ENCODE results near the gene TDRD12.

The TDRD12 gene

DNA sequence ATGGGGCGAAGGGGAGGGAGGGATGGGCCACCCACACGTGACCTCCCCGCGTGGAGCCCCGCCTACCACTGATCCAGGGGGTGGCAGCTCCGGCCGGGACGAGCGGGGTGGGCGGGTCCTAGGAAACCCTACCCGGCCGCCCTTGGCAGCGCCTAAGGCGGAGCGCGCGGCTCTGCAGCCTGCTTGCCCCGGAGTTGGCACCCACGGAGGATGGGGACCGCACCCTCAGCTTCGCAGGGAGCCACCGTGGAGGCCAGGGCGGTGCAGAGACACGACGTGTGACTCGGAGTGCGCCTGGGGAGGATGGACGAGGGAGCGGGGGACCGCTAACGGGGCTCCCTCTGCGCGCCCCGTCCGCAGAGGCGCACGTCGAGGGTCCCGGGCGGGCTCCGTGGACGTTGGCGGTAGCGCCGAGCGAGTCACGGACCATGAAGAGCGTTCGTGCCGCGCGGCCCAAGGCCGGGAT is 43.8 kb upstream of the TDRD12 start, which contains the start of gene RGS9BP:
Gene RGS9BP, plus strand, starts transcription at position 129 of the 466 bp plus-strand sequence. CDS start 416 bp downstream, outside the sequence.
- Histone ChIP-seq H3K4me2 (peak within 1 kb of the TSS; percentile 95 to 100 (median 98)), H3K27me3 (peaks cover 21 to 29% (median 23%) of the 10 kb centered on the region in 11 experiments), H3K4me3 (peak within 1 kb of the TSS; percentile 87 to 98 (median 92)), H3K27ac (peak within 1 kb of the TSS; percentile 57 to 85 (median 77); a peak in 21 of 22 replicates), H3K9me3 (replicated peaks in 1 of 11) (no peaks in the 10 kb centered on the region), H3K9ac (peak within 1 kb of the TSS; percentile 77 to 87 (median 85)), H4K20me1 (peaks cover 37 to 56% (median 41%) of the 10 kb centered on the region in 11 experiments), H3K4me1 (peaks cover 32 to 56% (median 48%) of the 10 kb centered on the region in 10 experiments), H3K36me3 (peaks cover 0 to 5% (median 0%) of the 10 kb centered on the region in 11 experiments; a peak in 4 of 22 replicates)
- no peak for TF ChIP-seq Cebpa-rat (IDR thresholded peaks at IDR 0.05)

GRCh38 chr19:32676186-32676894 is 43.2 kb upstream of the TDRD12 start:
- H3K4me2 ChIP-seq, result peak overlapping the region; percentile 83 to 98 (median 95)
- H3K4me1 ChIP-seq, result peaks cover 31 to 50% (median 43%) of the 10 kb centered on the region in 10 experiments
- TF ChIP-seq Cebpa-rat (IDR thresholded peaks at IDR 0.05), result no peak
- H3K9me3 ChIP-seq (replicated peaks in 1 of 11), result no peaks in the 10 kb centered on the region
- H3K9ac ChIP-seq, result peak overlapping the region; percentile 59 to 87 (median 83); a peak in 21 of 22 replicates
- H4K20me1 ChIP-seq, result peaks cover 31 to 50% (median 35%) of the 10 kb centered on the region in 11 experiments
- peaks cover 21 to 29% (median 23%) of the 10 kb centered on the region in 11 experiments for H3K27me3 ChIP-seq
- H3K27ac ChIP-seq, result peak overlapping the region in 6 of 11 experiments; percentile 27 to 78 (median 54); a peak in 3 of 22 replicates
- H3K36me3 ChIP-seq, result peaks cover 0 to 2% (median 0%) of the 10 kb centered on the region in 11 experiments; a peak in 4 of 22 replicates
- H3K4me3 ChIP-seq, result peak overlapping the region; percentile 87 to 98 (median 92)

DNA sequence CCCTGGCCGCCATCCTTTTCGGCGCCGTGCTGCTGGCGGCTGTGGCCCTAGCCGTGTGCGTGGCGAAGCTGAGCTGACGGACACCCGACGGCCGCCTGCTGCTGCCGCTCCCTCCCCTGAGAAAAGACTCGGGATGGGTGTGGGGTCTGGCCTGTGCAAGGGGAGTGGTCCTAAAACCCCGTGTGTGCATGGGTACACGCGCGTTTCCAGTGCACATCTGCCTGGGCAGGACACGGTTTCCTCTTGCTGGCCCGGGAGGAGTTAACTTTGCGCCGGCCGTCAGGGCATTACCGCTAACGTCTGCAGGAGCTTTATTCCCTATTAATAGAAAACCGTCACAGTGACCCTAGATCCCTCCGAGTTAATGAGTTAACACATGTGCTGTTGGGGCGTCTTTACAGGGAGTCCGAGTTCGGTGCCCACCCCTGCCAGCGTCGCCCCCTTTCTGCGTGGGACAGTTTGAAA is 42.6 kb upstream of the TDRD12 start:
- H3K36me3 ChIP-seq, result no peaks in the 10 kb centered on the region
- H3K4me2 ChIP-seq, result peak overlapping the region in 10 of 11 experiments; percentile 83 to 98 (median 95); a peak in 17 of 22 replicates
- no peaks in the 10 kb centered on the region for H3K9me3 ChIP-seq (replicated peaks in 1 of 11)
- 0 out of 20 replicates have a peak overlapping the region, but pooled peaks of 2 of the 10 experiments have one; percentile 87 to 95 for H3K4me3 ChIP-seq
- TF ChIP-seq Cebpa-rat (IDR thresholded peaks at IDR 0.05), result no peak
- H3K4me1 ChIP-seq, result peaks cover 25 to 44% (median 37%) of the 10 kb centered on the region in 10 experiments
- H3K9ac ChIP-seq, result no peak overlapping the region
- peaks cover 21 to 29% (median 23%) of the 10 kb centered on the region in 11 experiments for H3K27me3 ChIP-seq
- no peak overlapping the region for H3K27ac ChIP-seq
- peaks cover 25 to 44% (median 29%) of the 10 kb centered on the region in 11 experiments for H4K20me1 ChIP-seq

- Histone ChIP-seq H3K4me1 (peaks cover 18 to 37% (median 30%) of the 10 kb centered on the region in 10 experiments), H3K9me3 (replicated peaks in 1 of 11) (no peaks in the 10 kb centered on the region), H3K4me2 (peak overlapping the region in 2 of 11 experiments; percentile 84 to 95; a peak in 2 of 22 replicates), H4K20me1 (peaks cover 18 to 37% (median 22%) of the 10 kb centered on the region in 11 experiments), H3K4me3 (no peak overlapping the region), H3K36me3 (no peaks in the 10 kb centered on the region), H3K27ac (no peak overlapping the region), H3K9ac (no peak overlapping the region), H3K27me3 (peaks cover 21 to 29% (median 23%) of the 10 kb centered on the region in 11 experiments)
- TF ChIP-seq Cebpa-rat (IDR thresholded peaks at IDR 0.05), result no peak
Measured at GRCh38 chr19:32677657-32678056, 41.9 kb upstream of the TDRD12 start.

DNA sequence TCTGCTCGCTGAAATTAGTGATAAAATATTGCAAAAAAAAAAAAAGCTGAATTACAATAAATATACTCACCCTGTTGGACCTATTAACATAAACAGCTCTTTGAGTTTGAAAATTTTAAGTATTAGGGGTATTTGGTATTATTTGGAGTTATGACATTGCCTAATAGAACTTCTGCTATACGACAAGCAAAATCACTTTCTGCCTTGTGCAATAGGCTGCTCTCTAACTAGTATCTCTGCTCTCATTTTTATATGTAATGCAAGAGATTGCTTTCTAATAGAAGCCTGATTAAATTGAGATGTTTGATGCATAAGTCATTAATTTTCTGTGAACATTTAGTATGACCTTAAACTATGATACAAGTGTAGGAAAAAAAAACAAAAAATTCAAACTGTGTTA is 38.6 kb upstream of the TDRD12 start:
- Histone ChIP-seq H3K27me3 (peaks cover 18 to 25% (median 20%) of the 10 kb centered on the region in 11 experiments), H3K9ac (no peak overlapping the region), H3K4me3 (no peak overlapping the region), H3K4me1 (peaks cover 2 to 16% (median 10%) of the 10 kb centered on the region in 10 experiments; a peak in 18 of 20 replicates), H4K20me1 (peaks cover 0 to 17% (median 6%) of the 10 kb centered on the region in 11 experiments; a peak in 8 of 22 replicates), H3K36me3 (no peaks in the 10 kb centered on the region), H3K27ac (no peak overlapping the region), H3K4me2 (no peak overlapping the region), H3K9me3 (replicated peaks in 1 of 11) (no peaks in the 10 kb centered on the region)
- no peak for TF ChIP-seq Cebpa-rat (IDR thresholded peaks at IDR 0.05)

- Histone ChIP-seq H3K27ac (no peak overlapping the region), H3K4me1 (peaks cover 0 to 3% (median 0%) of the 10 kb centered on the region in 10 experiments; a peak in 3 of 20 replicates), H4K20me1 (peaks cover 0 to 7% (median 0%) of the 10 kb centered on the region in 11 experiments; a peak in 5 of 22 replicates), H3K27me3 (peaks cover 5 to 12% (median 6%) of the 10 kb centered on the region in 11 experiments), H3K36me3 (0 out of 22 replicates have a peak, but pooled peaks cover 0 to 5% (median 0%) of the 10 kb centered on the region in 11 experiments), H3K9me3 (replicated peaks in 1 of 11) (no peaks in the 10 kb centered on the region), H3K4me2 (no peak overlapping the region), H3K4me3 (no peak overlapping the region), H3K9ac (no peak overlapping the region)
- TF ChIP-seq Cebpa-rat (IDR thresholded peaks at IDR 0.05), result no peak
Measured at GRCh38 chr19:32682317-32682716, 37.2 kb upstream of the TDRD12 start.

- no peak overlapping the region for H3K9ac ChIP-seq
- H3K27me3 ChIP-seq, result no peaks in the 10 kb centered on the region
- no peak overlapping the region for H3K4me3 ChIP-seq
- no peak overlapping the region for H3K27ac ChIP-seq
- no peak for TF ChIP-seq Cebpa-rat (IDR thresholded peaks at IDR 0.05)
- 0 out of 22 replicates have a peak, but pooled peaks cover 0 to 5% (median 0%) of the 10 kb centered on the region in 11 experiments for H3K36me3 ChIP-seq
- H3K4me1 ChIP-seq, result peaks cover 20 to 34% (median 22%) of the 10 kb centered on the region in 10 experiments
- no peak overlapping the region for H3K4me2 ChIP-seq
- no peaks in the 10 kb centered on the region; a peak in 2 of 22 replicates for H4K20me1 ChIP-seq
- H3K9me3 ChIP-seq (replicated peaks in 1 of 11), result no peaks in the 10 kb centered on the region
Measured at GRCh38 chr19:32686847-32687475, 32.6 kb upstream of the TDRD12 start.

- H4K20me1 ChIP-seq, result no peaks in the 10 kb centered on the region; a peak in 2 of 22 replicates
Measured at GRCh38 chr19:32687681-32688080, 31.9 kb upstream of the TDRD12 start.

More at GRCh38 chr19:32687681-32688080, 31.9 kb upstream of the TDRD12 start:
- no peak overlapping the region for H3K9ac ChIP-seq
- no peak overlapping the region for H3K27ac ChIP-seq
- H3K4me2 ChIP-seq, result no peak overlapping the region
- H3K9me3 ChIP-seq (replicated peaks in 1 of 11), result no peaks in the 10 kb centered on the region
- no peaks in the 10 kb centered on the region for H3K27me3 ChIP-seq
- H3K4me1 ChIP-seq, result peaks cover 22 to 36% (median 27%) of the 10 kb centered on the region in 10 experiments
- no peak for TF ChIP-seq Cebpa-rat (IDR thresholded peaks at IDR 0.05)
- no peak overlapping the region for H3K4me3 ChIP-seq
- H3K36me3 ChIP-seq, result 0 out of 22 replicates have a peak, but pooled peaks cover 0 to 5% (median 0%) of the 10 kb centered on the region in 11 experiments
